OCI-LY7 (cell line): ENCODE data around the gene ENOSF1.

Experiments used
- EZH2phosphoT487 ChIP-seq: fragments of 200-600 bp; sonication (generic); IDR thresholded peaks from 2 replicates; pipeline ENCODE4 v1.6.1; 2018; ENCODE audit warnings: low read depth, borderline replicate concordance, mild to moderate bottlenecking, mixed run types, antibody characterized with exemption, low read length, moderate library complexity, mixed read lengths
- TF ChIP-seq, protein P1 (sequence below): fragments of 200-600 bp; sonication (generic); conservative IDR thresholded peaks from 2 replicates; pipeline ENCODE4 v1.5.1; 2014; ENCODE audit warnings: mild to moderate bottlenecking, antibody characterized with exemption, low read length, moderate library complexity, mixed read lengths

DNA sequence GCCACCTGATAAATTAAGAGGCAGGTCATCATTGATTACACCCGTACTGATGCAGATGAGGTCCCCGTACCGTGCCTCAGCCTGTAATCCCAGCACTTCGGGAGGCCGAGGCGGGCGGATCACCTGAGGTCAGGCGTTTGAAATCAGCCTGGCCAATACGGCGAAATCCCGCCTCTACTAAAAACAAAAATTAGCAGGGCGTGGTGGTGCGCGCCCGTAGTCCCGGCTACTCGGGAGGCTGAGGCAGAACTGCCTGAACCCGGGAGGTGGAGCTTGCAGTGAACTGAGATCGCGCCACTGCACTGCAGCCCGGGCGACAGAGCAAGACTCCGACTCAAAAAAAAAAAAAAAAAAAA, 683 bp upstream of the ENOSF1 start:
- TF ChIP-seq, protein P1, sequence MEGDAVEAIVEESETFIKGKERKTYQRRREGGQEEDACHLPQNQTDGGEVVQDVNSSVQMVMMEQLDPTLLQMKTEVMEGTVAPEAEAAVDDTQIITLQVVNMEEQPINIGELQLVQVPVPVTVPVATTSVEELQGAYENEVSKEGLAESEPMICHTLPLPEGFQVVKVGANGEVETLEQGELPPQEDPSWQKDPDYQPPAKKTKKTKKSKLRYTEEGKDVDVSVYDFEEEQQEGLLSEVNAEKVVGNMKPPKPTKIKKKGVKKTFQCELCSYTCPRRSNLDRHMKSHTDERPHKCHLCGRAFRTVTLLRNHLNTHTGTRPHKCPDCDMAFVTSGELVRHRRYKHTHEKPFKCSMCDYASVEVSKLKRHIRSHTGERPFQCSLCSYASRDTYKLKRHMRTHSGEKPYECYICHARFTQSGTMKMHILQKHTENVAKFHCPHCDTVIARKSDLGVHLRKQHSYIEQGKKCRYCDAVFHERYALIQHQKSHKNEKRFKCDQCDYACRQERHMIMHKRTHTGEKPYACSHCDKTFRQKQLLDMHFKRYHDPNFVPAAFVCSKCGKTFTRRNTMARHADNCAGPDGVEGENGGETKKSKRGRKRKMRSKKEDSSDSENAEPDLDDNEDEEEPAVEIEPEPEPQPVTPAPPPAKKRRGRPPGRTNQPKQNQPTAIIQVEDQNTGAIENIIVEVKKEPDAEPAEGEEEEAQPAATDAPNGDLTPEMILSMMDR = no peak
- no peak for TF ChIP-seq EZH2phosphoT487
